ENCODE measurements around the gene TRAM2.

TRAM2 gene

GRCh38 chr6:52570291-52570700 is 6.6 kb downstream of the TRAM2 start:
- DNase-seq (ENCODE audit: low spot score) = no peak

- DNase-seq (ENCODE audit: low spot score) = no peak
Measured at GRCh38 chr6:52568320-52568719, 8.5 kb downstream of the TRAM2 start.

- no peak for DNase-seq (ENCODE audit: low spot score)
Measured at GRCh38 chr6:52566853-52567279, 10.0 kb downstream of the TRAM2 start.

GRCh38 chr6:52566201-52566600 is 10.7 kb downstream of the TRAM2 start:
- no peak for DNase-seq (ENCODE audit: low spot score)

GRCh38 chr6:52564856-52565255 is 12.0 kb downstream of the TRAM2 start:
- DNase-seq (ENCODE audit: low spot score) = no peak

GRCh38 chr6:52562911-52563310 is 13.9 kb downstream of the TRAM2 start:
- no peak for DNase-seq (ENCODE audit: low spot score)

GRCh38 chr6:52560462-52560861 is 16.4 kb downstream of the TRAM2 start:
- DNase-seq (ENCODE audit: low spot score) = no peak

- DNase-seq (ENCODE audit: low spot score) = no peak
Measured at GRCh38 chr6:52558266-52559000, 18.4 kb downstream of the TRAM2 start.

- no peak for DNase-seq (ENCODE audit: low spot score)
Measured at GRCh38 chr6:52557389-52558265, 19.2 kb downstream of the TRAM2 start.

- no peak for DNase-seq (ENCODE audit: low spot score)
Measured at GRCh38 chr6:52555518-52556233, 21.2 kb downstream of the TRAM2 start.

GRCh38 chr6:52554684-52555280 is 22.1 kb downstream of the TRAM2 start:
- DNase-seq (ENCODE audit: low spot score) = no peak

GRCh38 chr6:52553719-52554118 is 23.1 kb downstream of the TRAM2 start:
- no peak for DNase-seq (ENCODE audit: low spot score)

GRCh38 chr6:52553158-52553557 is 23.7 kb downstream of the TRAM2 start:
- no peak for DNase-seq (ENCODE audit: low spot score)

- no peak for DNase-seq (ENCODE audit: low spot score)
Measured at GRCh38 chr6:52552278-52552643, 24.6 kb downstream of the TRAM2 start.

GRCh38 chr6:52551483-52552277 is 25.2 kb downstream of the TRAM2 start:
- peak; percentile 69 for DNase-seq (ENCODE audit: low spot score)

GRCh38 chr6:52550870-52551269 is 26.0 kb downstream of the TRAM2 start:
- no peak for DNase-seq (ENCODE audit: low spot score)

GRCh38 chr6:52550014-52550575 is 26.8 kb downstream of the TRAM2 start:
- no peak for DNase-seq (ENCODE audit: low spot score)

- DNase-seq (ENCODE audit: low spot score) = no peak
Measured at GRCh38 chr6:52549428-52549827, 27.4 kb downstream of the TRAM2 start.

- DNase-seq (ENCODE audit: low spot score) = no peak
Measured at GRCh38 chr6:52548999-52549398, 27.9 kb downstream of the TRAM2 start.

GRCh38 chr6:52548353-52548713 is 28.5 kb downstream of the TRAM2 start:
- no peak for DNase-seq (ENCODE audit: low spot score)
